HepG2 (cell line): ENCODE results near the gene GATA3. TPM values are rescaled to one million over a fixed set of nuclear protein-coding genes. Genes with fewer than 3 reads are reported as not detected.

ENCODE experiments used
- FOXP1 ChIP-seq, 2 experiments: fragments of 450-650 bp in 1 of 2; IDR thresholded peaks; 2 replicates each; pipeline ENCODE4 v1.6.1; 2017 to 2018; ENCODE audit warnings: antibody characterized with exemption in 1 of 2
- KIAA2018 ChIP-seq: sonication (generic); formaldehyde crosslinking; IDR thresholded peaks from 2 replicates; pipeline ENCODE4 v1.5.0; 2020; ENCODE audit warnings: mild to moderate bottlenecking, missing genetic modification reagents, borderline replicate concordance
- PAXIP1 ChIP-seq: sonication (generic); formaldehyde crosslinking; conservative IDR thresholded peaks from 2 replicates; pipeline ENCODE4 v1.4.0; 2020; ENCODE audit warnings: mild to moderate bottlenecking, missing genetic modification reagents, moderate library complexity
- STAT5B ChIP-seq: sonication (generic); formaldehyde crosslinking; IDR thresholded peaks from 2 replicates; pipeline ENCODE4 v1.4.0; 2020; ENCODE audit warnings: missing genetic modification reagents
- TBX3 ChIP-seq: fragments of 450-650 bp; IDR thresholded peaks from 2 replicates; pipeline ENCODE4 v1.6.1; 2017; ENCODE audit warnings: antibody characterized with exemption, mild to moderate bottlenecking, inconsistent platforms, borderline replicate concordance
- ZNF660 ChIP-seq: sonication (generic); formaldehyde crosslinking; IDR thresholded peaks from 2 replicates; pipeline ENCODE4 v1.5.1; 2020; ENCODE audit warnings: mild to moderate bottlenecking, low read depth, missing genetic modification reagents, borderline replicate concordance
- ZNF766 ChIP-seq: sonication (generic); formaldehyde crosslinking; IDR thresholded peaks from 2 replicates; pipeline ENCODE4 v1.5.0; 2020; ENCODE audit warnings: missing genetic modification reagents, borderline replicate concordance
- ZNF782 ChIP-seq: sonication (generic); formaldehyde crosslinking; IDR thresholded peaks from 2 replicates; pipeline ENCODE4 v1.4.0; 2020; ENCODE audit warnings: missing genetic modification reagents, mild to moderate bottlenecking, borderline replicate concordance
- polyA plus RNA-seq, 8 experiments: library from polyadenylated mRNA; depleted of rRNA in 3 of 8; stranded (reverse) in 7 of 8; unstranded in 1 of 8; fragments of >200 nt; fragmentation: Illumina TruSeq in 4 of 8; extraction: Trizol in 4 of 8; gene quantifications; 2 replicates each; pipeline versions ENCODE4 v1.2.1 to v1.2.3, GENCODE V29; 2011 to 2016; ENCODE audit warnings: low read depth in 4 of 8, missing spikeins in 1 of 8, mixed read lengths in 1 of 8; ENCODE audit not compliant: insufficient read depth in 1 of 8
- total RNA-seq, 5 experiments: library from RNA; depleted of rRNA; stranded (reverse); fragments of >200 nt; fragmentation: Illumina TruSeq; extraction: Trizol; gene quantifications; 2 replicates each; pipeline ENCODE4 v1.2.3, GENCODE V29; 2016; ENCODE audit warnings: low read depth in 1 of 5
- TF ChIP-seq, protein P1 (sequence below): sonication (generic); formaldehyde crosslinking; IDR thresholded peaks from 2 replicates; pipeline ENCODE4 v1.8.1; 2022; ENCODE audit warnings: low read depth, mild to moderate bottlenecking, missing genetic modification reagents
- TF ChIP-seq, protein P2 (sequence below): sonication (generic); formaldehyde crosslinking; IDR thresholded peaks from 2 replicates; pipeline ENCODE4 v1.9.0; 2022; ENCODE audit warnings: missing genetic modification reagents, mild to moderate bottlenecking, borderline replicate concordance

Gene GATA3
- total and polyA plus RNA-seq, 2 of the 13 experiments (the other 11 are each of a cell fraction or from before 2014, with no cell fraction given), result not detected

- no peak for TF ChIP-seq KIAA2018 (CRISPR knock-in tag)
- TF ChIP-seq STAT5B (CRISPR knock-in tag), result no peak
- TF ChIP-seq TBX3, result peak; percentile 56; the same call in 1 of the 2 replicates
- TF ChIP-seq ZNF766 (CRISPR knock-in tag), result 0 out of 2 replicates have a peak, but pooled peaks have one; percentile 56
- TF ChIP-seq, protein P1, sequence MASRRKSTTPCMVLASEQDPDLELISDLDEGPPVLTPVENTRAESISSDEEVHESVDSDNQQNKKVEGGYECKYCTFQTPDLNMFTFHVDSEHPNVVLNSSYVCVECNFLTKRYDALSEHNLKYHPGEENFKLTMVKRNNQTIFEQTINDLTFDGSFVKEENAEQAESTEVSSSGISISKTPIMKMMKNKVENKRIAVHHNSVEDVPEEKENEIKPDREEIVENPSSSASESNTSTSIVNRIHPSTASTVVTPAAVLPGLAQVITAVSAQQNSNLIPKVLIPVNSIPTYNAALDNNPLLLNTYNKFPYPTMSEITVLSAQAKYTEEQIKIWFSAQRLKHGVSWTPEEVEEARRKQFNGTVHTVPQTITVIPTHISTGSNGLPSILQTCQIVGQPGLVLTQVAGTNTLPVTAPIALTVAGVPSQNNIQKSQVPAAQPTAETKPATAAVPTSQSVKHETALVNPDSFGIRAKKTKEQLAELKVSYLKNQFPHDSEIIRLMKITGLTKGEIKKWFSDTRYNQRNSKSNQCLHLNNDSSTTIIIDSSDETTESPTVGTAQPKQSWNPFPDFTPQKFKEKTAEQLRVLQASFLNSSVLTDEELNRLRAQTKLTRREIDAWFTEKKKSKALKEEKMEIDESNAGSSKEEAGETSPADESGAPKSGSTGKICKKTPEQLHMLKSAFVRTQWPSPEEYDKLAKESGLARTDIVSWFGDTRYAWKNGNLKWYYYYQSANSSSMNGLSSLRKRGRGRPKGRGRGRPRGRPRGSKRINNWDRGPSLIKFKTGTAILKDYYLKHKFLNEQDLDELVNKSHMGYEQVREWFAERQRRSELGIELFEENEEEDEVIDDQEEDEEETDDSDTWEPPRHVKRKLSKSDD (CRISPR knock-in tag), result no peak
- TF ChIP-seq PAXIP1 (CRISPR knock-in tag), result peak; percentile 68
- TF ChIP-seq ZNF660 (CRISPR knock-in tag), result no peak
- TF ChIP-seq FOXP1 (IDR thresholded peaks at IDR 0.05), result no peak
- peak; percentile 60; the same call in 1 of the 2 replicates for TF ChIP-seq FOXP1 (CRISPR knock-in tag; IDR thresholded peaks at IDR 0.05)
- peak; percentile 37; the same call in 1 of the 2 replicates for TF ChIP-seq ZNF782 (CRISPR knock-in tag)
- TF ChIP-seq, protein P2, sequence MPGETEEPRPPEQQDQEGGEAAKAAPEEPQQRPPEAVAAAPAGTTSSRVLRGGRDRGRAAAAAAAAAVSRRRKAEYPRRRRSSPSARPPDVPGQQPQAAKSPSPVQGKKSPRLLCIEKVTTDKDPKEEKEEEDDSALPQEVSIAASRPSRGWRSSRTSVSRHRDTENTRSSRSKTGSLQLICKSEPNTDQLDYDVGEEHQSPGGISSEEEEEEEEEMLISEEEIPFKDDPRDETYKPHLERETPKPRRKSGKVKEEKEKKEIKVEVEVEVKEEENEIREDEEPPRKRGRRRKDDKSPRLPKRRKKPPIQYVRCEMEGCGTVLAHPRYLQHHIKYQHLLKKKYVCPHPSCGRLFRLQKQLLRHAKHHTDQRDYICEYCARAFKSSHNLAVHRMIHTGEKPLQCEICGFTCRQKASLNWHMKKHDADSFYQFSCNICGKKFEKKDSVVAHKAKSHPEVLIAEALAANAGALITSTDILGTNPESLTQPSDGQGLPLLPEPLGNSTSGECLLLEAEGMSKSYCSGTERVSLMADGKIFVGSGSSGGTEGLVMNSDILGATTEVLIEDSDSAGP, result peak; percentile 69; the same call in 1 of the 2 replicates
Measured at GRCh38 chr10:8050556-8051108, 3.9 kb upstream of the GATA3 start (continued).
